WTC11 (cell line): ENCODE results near the gene PARD6A. TPM values are rescaled to one million over a fixed set of nuclear protein-coding genes. Genes with fewer than 3 reads are reported as not detected.

ENCODE experiments used
- ATAC-seq: fragments of 200-7000 bp; cut with Tn5 transposase; 2 replicates; pipeline ENCODE4 v1.10.0; 2021; ENCODE audit warnings: mild to moderate bottlenecking, moderate library complexity
- CTCF ChIA-PET: fragments of 300-600 bp; sonication (Branson Sonifier 250); formaldehyde crosslinking; loops from one replicate; lab custom pipeline; 2021; ENCODE audit warnings: antibody characterized with exemption; lab: Charles Lee
- POLR2A ChIA-PET: fragments of 350-600 bp; sonication (Branson Sonifier 250); formaldehyde crosslinking; loops from one replicate; lab custom pipeline; 2021; ENCODE audit warnings: antibody characterized with exemption; lab: Charles Lee
- DNase-seq: peaks from one replicate; pipeline ENCODE4 v3.0.0; 2021; ENCODE audit warnings: low spot score
- H3K27ac Mint-ChIP-seq: 2 replicates; pipeline ENCODE4 v1.8.0; 2021; ENCODE audit warnings: mixed read lengths
- H3K27me3 Mint-ChIP-seq: 2 replicates; pipeline ENCODE4 v1.8.0; 2021; ENCODE audit warnings: low read depth, mild to moderate bottlenecking, moderate library complexity, mixed read lengths
- H3K36me3 Mint-ChIP-seq: 2 replicates; pipeline ENCODE4 v1.8.0; 2021; ENCODE audit warnings: mixed read lengths
- H3K4me1 Mint-ChIP-seq: 2 replicates; pipeline ENCODE4 v1.8.0; 2022; ENCODE audit warnings: mixed read lengths
- H3K4me3 Mint-ChIP-seq: 2 replicates; pipeline ENCODE4 v1.8.0; 2021; ENCODE audit warnings: mild to moderate bottlenecking, moderate library complexity, mixed read lengths
- H3K9me3 Mint-ChIP-seq: 2 replicates; pipeline ENCODE4 v1.8.0; 2021; ENCODE audit warnings: mixed read lengths
- CREB1 ChIP-seq: sonication (generic); formaldehyde crosslinking; IDR thresholded peaks from 2 replicates; pipeline ENCODE4 v1.8.0; 2023; ENCODE audit warnings: mild to moderate bottlenecking, missing genetic modification reagents
- CTCF ChIP-seq: fragments of 200-600 bp; IDR thresholded peaks from 2 replicates; pipeline ENCODE4 v1.8.0; 2022; ENCODE audit warnings: antibody characterized with exemption
- FOXP4 ChIP-seq: sonication (generic); formaldehyde crosslinking; IDR thresholded peaks from 2 replicates; pipeline ENCODE4 v1.8.0; 2022; ENCODE audit warnings: mild to moderate bottlenecking, missing genetic modification reagents
- GRHL2 ChIP-seq: fragments of 250-450 bp; sonication (Bioruptor Pico); IDR thresholded peaks from 2 replicates; pipeline ENCODE4 v1.8.0; 2022; ENCODE audit warnings: mild to moderate bottlenecking, moderate library complexity; ENCODE audit not compliant: insufficient replicate concordance, severe bottlenecking
- IRF1 ChIP-seq: sonication (generic); formaldehyde crosslinking; IDR thresholded peaks from 2 replicates; pipeline ENCODE4 v1.8.0; 2023; ENCODE audit warnings: missing genetic modification reagents
- JUN ChIP-seq: sonication (generic); formaldehyde crosslinking; IDR thresholded peaks from 2 replicates; pipeline ENCODE4 v1.8.0; 2023; ENCODE audit warnings: mild to moderate bottlenecking, missing genetic modification reagents
- KAT7 ChIP-seq: sonication (generic); formaldehyde crosslinking; IDR thresholded peaks from 2 replicates; pipeline ENCODE4 v1.8.1; 2023; ENCODE audit warnings: missing genetic modification reagents, mild to moderate bottlenecking, borderline replicate concordance
- MAX ChIP-seq: sonication (generic); formaldehyde crosslinking; IDR thresholded peaks from 2 replicates; pipeline ENCODE4 v1.8.0; 2022; ENCODE audit warnings: mild to moderate bottlenecking, missing genetic modification reagents
- MXD4 ChIP-seq: fragments of 250-450 bp; sonication (Bioruptor Pico); IDR thresholded peaks from 2 replicates; pipeline ENCODE4 v1.8.0; 2021; ENCODE audit warnings: mild to moderate bottlenecking, moderate library complexity, borderline replicate concordance
- MYBL2 ChIP-seq: sonication (generic); formaldehyde crosslinking; IDR thresholded peaks from 2 replicates; pipeline ENCODE4 v1.8.1; 2023; ENCODE audit warnings: mild to moderate bottlenecking, moderate library complexity, missing genetic modification reagents
- NR1H2 ChIP-seq: sonication (generic); formaldehyde crosslinking; IDR thresholded peaks from 2 replicates; pipeline ENCODE4 v1.9.0; 2021; ENCODE audit warnings: mild to moderate bottlenecking, moderate library complexity, missing genetic modification reagents
- OVOL2 ChIP-seq: fragments of 250-450 bp; sonication (Bioruptor Pico); IDR thresholded peaks from 2 replicates; pipeline ENCODE4 v1.9.0; 2021; ENCODE audit warnings: mild to moderate bottlenecking, borderline replicate concordance
- RELA ChIP-seq: sonication (generic); formaldehyde crosslinking; IDR thresholded peaks from 2 replicates; pipeline ENCODE4 v1.8.1; 2022; ENCODE audit warnings: missing genetic modification reagents, mild to moderate bottlenecking, borderline replicate concordance
- SOX15 ChIP-seq: fragments of 250-450 bp; sonication (Bioruptor Pico); IDR thresholded peaks from 2 replicates; pipeline ENCODE4 v1.9.0; 2021; ENCODE audit warnings: mild to moderate bottlenecking
- SP1 ChIP-seq: sonication (generic); formaldehyde crosslinking; conservative IDR thresholded peaks from 2 replicates; pipeline ENCODE4 v1.8.1; 2022; ENCODE audit warnings: missing genetic modification reagents
- TCF7 ChIP-seq: sonication (generic); formaldehyde crosslinking; IDR thresholded peaks from 2 replicates; pipeline ENCODE4 v1.8.0; 2022; ENCODE audit warnings: mild to moderate bottlenecking, low read depth, missing genetic modification reagents, moderate library complexity
- ZBTB21 ChIP-seq: sonication (generic); formaldehyde crosslinking; IDR thresholded peaks from 2 replicates; pipeline ENCODE4 v1.8.1; 2023; ENCODE audit warnings: mild to moderate bottlenecking, missing genetic modification reagents, borderline replicate concordance
- ZBTB43 ChIP-seq: sonication (generic); formaldehyde crosslinking; IDR thresholded peaks from 2 replicates; pipeline ENCODE4 v1.8.1; 2023; ENCODE audit warnings: mild to moderate bottlenecking, missing genetic modification reagents
- ZNF121 ChIP-seq: sonication (generic); formaldehyde crosslinking; IDR thresholded peaks from 2 replicates; pipeline ENCODE4 v1.8.0; 2023; ENCODE audit warnings: missing genetic modification reagents
- ZNF219 ChIP-seq: sonication (generic); formaldehyde crosslinking; IDR thresholded peaks from 2 replicates; pipeline ENCODE4 v1.8.0; 2023; ENCODE audit warnings: missing genetic modification reagents, mild to moderate bottlenecking, borderline replicate concordance
- ZNF232 ChIP-seq: sonication (generic); formaldehyde crosslinking; IDR thresholded peaks from 2 replicates; pipeline ENCODE4 v1.8.0; 2022; ENCODE audit warnings: mild to moderate bottlenecking, missing genetic modification reagents
- ZNF281 ChIP-seq: sonication (generic); formaldehyde crosslinking; IDR thresholded peaks from 2 replicates; pipeline ENCODE4 v1.8.0; 2023; ENCODE audit warnings: mild to moderate bottlenecking, missing genetic modification reagents
- ZNF512 ChIP-seq: sonication (generic); formaldehyde crosslinking; IDR thresholded peaks from 2 replicates; pipeline ENCODE4 v1.8.1; 2022; ENCODE audit warnings: missing genetic modification reagents, borderline replicate concordance
- total RNA-seq: library from RNA; stranded (reverse); gene quantifications from 3 replicates; pipeline ENCODE4 v1.2.3, GENCODE V29; 2021

The PARD6A gene
- total RNA-seq, 1 experiment from 2014 or later = 17.1 TPM

GRCh38 chr16:67647681-67648080 is 13.1 kb upstream of the PARD6A start:
- peaks cover 80% of the 10 kb centered on the region for H3K27me3 Mint-ChIP-seq
- no peak for DNase-seq
- CTCF ChIA-PET = interaction anchor here (1.2 to 9.6 kb wide), 12 partner anchors 13 to 169 kb away, joined by 3 to 197 read pairs (median 10); partner anchors contain the start of genes ACD, C16orf86, CTCF and ENKD1
- TF ChIP-seq MYBL2 (CRISPR knock-in tag) (no peak), RELA (CRISPR knock-in tag) (no peak), KAT7 (CRISPR knock-in tag) (no peak), SOX15 (CRISPR knock-in tag) (no peak), ZBTB21 (CRISPR knock-in tag) (no peak)
- peaks cover 10% of the 10 kb centered on the region for H3K4me1 Mint-ChIP-seq
- no peaks in the 10 kb centered on the region; the same call in 1 of the 2 replicates for H3K36me3 Mint-ChIP-seq
- no peaks in the 10 kb centered on the region for H3K9me3 Mint-ChIP-seq
- POLR2A ChIA-PET = interaction anchor here (0.5 to 1.6 kb wide), 3 partner anchors 13 to 159 kb away, joined by 3 to 9 read pairs (median 4); partner anchors contain the start of genes ACD and PARD6A
- no peak for ATAC-seq
- no peak overlapping the region for H3K4me3 Mint-ChIP-seq
- no peak overlapping the region for H3K27ac Mint-ChIP-seq

GRCh38 chr16:67648088-67648763 is 12.5 kb upstream of the PARD6A start:
- H3K4me1 Mint-ChIP-seq = peaks cover 10% of the 10 kb centered on the region
- TF ChIP-seq TCF7 (no peak), MXD4 (CRISPR knock-in tag) (no peak), JUN (no peak), CREB1 (CRISPR knock-in tag) (no peak), NR1H2 (CRISPR knock-in tag) (no peak), FOXP4 (CRISPR knock-in tag) (no peak), OVOL2 (no peak), ZNF121 (CRISPR knock-in tag) (no peak), ZNF512 (CRISPR knock-in tag) (no peak), MAX (CRISPR knock-in tag) (no peak), IRF1 (CRISPR knock-in tag) (no peak), SP1 (CRISPR knock-in tag) (no peak), GRHL2 (CRISPR knock-in tag) (no peak), CTCF (no peak), ZNF232 (CRISPR knock-in tag) (no peak), ZNF281 (CRISPR knock-in tag) (no peak), ZNF219 (CRISPR knock-in tag) (no peak), ZBTB43 (CRISPR knock-in tag) (no peak)
- H3K36me3 Mint-ChIP-seq = no peaks in the 10 kb centered on the region; the same call in 1 of the 2 replicates
- DNase-seq = peak; percentile 60
- POLR2A ChIA-PET = interaction anchor here (0.5 to 1.6 kb wide), 3 partner anchors 13 to 160 kb away, joined by 3 to 9 read pairs (median 4); partner anchors contain the start of genes ACD and PARD6A
- H3K4me3 Mint-ChIP-seq = peak overlapping the region; percentile 44
- no peak for ATAC-seq
- no peak overlapping the region for H3K27ac Mint-ChIP-seq
- no peaks in the 10 kb centered on the region for H3K9me3 Mint-ChIP-seq
- CTCF ChIA-PET = interaction anchor here (0.9 to 9.6 kb wide), 13 partner anchors 12 to 168 kb away, joined by 3 to 197 read pairs (median 9); partner anchors contain the start of genes ACD, C16orf86, CTCF and ENKD1
- peaks cover 80% of the 10 kb centered on the region for H3K27me3 Mint-ChIP-seq
